Spleen (tissue), 11 donors: Measurements from ENCODE around the gene CNST. TPM values are rescaled to one million over a fixed set of nuclear protein-coding genes. Genes with fewer than 3 reads are reported as not detected.
"Not testable (repeated sequence)": the region's sequence is repeated elsewhere in the genome, so short reads cannot be mapped to it uniquely, and the experiment has no call there.

Source experiments
- DNase-seq: peaks from one replicate; pipeline ENCODE4 v3.0.0-alpha.2; 2020
- H3K27ac ChIP-seq, 8 donors: fragments of 200-600 bp; sonication (generic) in 7 of 8; 1 replicate in 4 of 8; 2 replicates in 4 of 8; pipeline versions ENCODE4 v1.5.0 to v1.8.0; 2016 to 2021; ENCODE audit warnings: inconsistent platforms in 4 of 8, mild to moderate bottlenecking in 4 of 8, moderate library complexity in 1 of 8
- H3K27me3 ChIP-seq, 7 donors: fragments of 200-600 bp; sonication (generic) in 6 of 7; replicated peaks in 1 of 7; 1 replicate in 4 of 7; 2 replicates in 3 of 7; pipeline versions ENCODE4 v1.5.0 to v1.8.0; 2016 to 2021; ENCODE audit warnings: inconsistent platforms in 3 of 7, mild to moderate bottlenecking in 1 of 7
- H3K36me3 ChIP-seq, 6 donors: fragments of 200-600 bp; sonication (generic) in 5 of 6; 1 replicate in 4 of 6; 2 replicates in 2 of 6; pipeline versions ENCODE4 v1.5.0 to v1.8.0; 2016 to 2021; ENCODE audit warnings: inconsistent platforms in 2 of 6
- H3K4me1 ChIP-seq, 6 donors: fragments of 200-600 bp; sonication (generic) in 5 of 6; 1 replicate in 3 of 6; 2 replicates in 3 of 6; pipeline versions ENCODE4 v1.5.0 to v1.8.0; 2016 to 2021; ENCODE audit warnings: inconsistent platforms in 3 of 6
- H3K4me3 ChIP-seq, 8 donors: fragments of 200-600 bp; sonication (generic) in 7 of 8; 1 replicate in 4 of 8; 2 replicates in 4 of 8; pipeline versions ENCODE4 v1.5.0 to v1.8.0; 2016 to 2021; ENCODE audit warnings: inconsistent platforms in 4 of 8, mild to moderate bottlenecking in 4 of 8, moderate library complexity in 2 of 8
- H3K9me3 ChIP-seq, 8 donors: fragments of 200-600 bp; sonication (generic) in 7 of 8; 1 replicate in 4 of 8; 2 replicates in 4 of 8; pipeline versions ENCODE4 v1.5.0 to v1.8.0; 2016 to 2021; ENCODE audit warnings: inconsistent platforms in 4 of 8
- CTCF ChIP-seq, 11 experiments: fragments of 200-600 bp in 7 of 11; fragments of 450-650 bp in 4 of 11; sonication (generic) in 4 of 11; IDR thresholded peaks in 8 of 11; conservative IDR thresholded peaks in 3 of 11; 1 replicate in 7 of 11; 2 replicates in 4 of 11; pipeline versions ENCODE4 v1.4.0 to v1.8.0; 2016 to 2021; ENCODE audit warnings: antibody characterized with exemption in 11 of 11, inconsistent platforms in 4 of 11, mild to moderate bottlenecking in 1 of 11
- POLR2A ChIP-seq, 3 donors: fragments of 450-650 bp; IDR thresholded peaks; one replicate each; pipeline ENCODE4 v1.5.1; 2017; ENCODE audit warnings: antibody characterized with exemption in 3 of 3, mild to moderate bottlenecking in 1 of 3
- POLR2AphosphoS5 ChIP-seq, 3 donors: sonication (generic); formaldehyde crosslinking; IDR thresholded peaks; one replicate each; pipeline ENCODE4 v1.5.1; 2017; ENCODE audit warnings: antibody characterized with exemption in 3 of 3
- WGBS, 5 donors: extraction: QIAGEN DNeasy Blood & Tissue Kit in 3 of 5; methylation state at CpG; one replicate each; pipeline versions ENCODE4 v1.1.5 to v1.1.7; 2013 to 2018; 5-methylcytosine and 5-hydroxymethylcytosine counted together
- intact Hi-C: fragments of 100-400 bp; cut with DNase I; formaldehyde crosslinking; loops from one replicate; pipeline ENCODE4 v1.15.0; 2023; ENCODE audit warnings: low total_unique reads
- polyA plus RNA-seq, 3 donors: library from polyadenylated mRNA; stranded (reverse); fragments of 200-250 nt; gene quantifications; one replicate each; pipeline ENCODE4 v1.2.1, GENCODE V29; 2013
- total RNA-seq, 7 donors: library from RNA; depleted of rRNA in 3 of 7; stranded (reverse); fragments of >200 nt in 3 of 7; fragmentation: NEBNext Ultra II Directional in 4 of 7; extraction: Animal tissue kit (Norgen Biotek cat#: 25700) in 4 of 7; gene quantifications; one replicate each; pipeline versions ENCODE4 v1.1.0 to v1.2.1, GENCODE V29; 2016 to 2021
- donor health status: healthy with polysubstance abuse.
- donor health status: DM: no; HTN: no; CAD: no; lungs with moderate emphysema.
- donor health status: DM: no; HTN: no; CAD: no.
- donor health status: Bipolar disorder and iron deficiency.
- donor health status: healthy.
- donor health status: DM: no; HTN: no; CAD: no.
- donor health status: DM: yes; HTN: yes; CAD: no.

CNST gene
- total and polyA plus RNA-seq, 10 donors: 7.5 to 40.5 (median 30.0) TPM

GRCh38 chr1:246597971-246598370 lies 31.7 kb downstream of the CNST start:
- Histone ChIP-seq H3K4me3 (no peak overlapping the region), H3K27me3 (no peaks in the 10 kb centered on the region), H3K9me3 (no peaks in the 10 kb centered on the region), H3K4me1 (peaks cover 0 to 62% (median 12%) of the 10 kb centered on the region in 6 donors), H3K36me3 (peaks cover 0 to 44% (median 10%) of the 10 kb centered on the region in 6 donors), H3K27ac (no peak overlapping the region)
- intact Hi-C loops: no loop called here
- no peak for TF ChIP-seq POLR2A (IDR thresholded peaks at IDR 0.05)
- TF ChIP-seq POLR2AphosphoS5 (IDR thresholded peaks at IDR 0.05): no peak
- no peak for TF ChIP-seq CTCF (IDR thresholded peaks at IDR 0.05 in 8 of 11, conservative IDR thresholded peaks at IDR 0.05 in 3 of 11)
- 96 to 100% (median 98%) methylated on average over 7 of the region's 7 CpGs for WGBS, 5 donors
- DNase-seq: no peak

- intact Hi-C loops: no loop called here
- Histone ChIP-seq H3K36me3 (peaks cover 0 to 37% (median 3%) of the 10 kb centered on the region in 6 donors), H3K27me3 (no peaks in the 10 kb centered on the region), H3K4me3 (no peak overlapping the region), H3K9me3 (no peaks in the 10 kb centered on the region), H3K27ac (no peak overlapping the region), H3K4me1 (peaks cover 0 to 62% (median 12%) of the 10 kb centered on the region in 6 donors)
- 78 to 85% (median 80%) methylated on average over 4 of the region's 4 CpGs for WGBS, 5 donors
- TF ChIP-seq CTCF (IDR thresholded peaks at IDR 0.05 in 8 of 11, conservative IDR thresholded peaks at IDR 0.05 in 3 of 11) (no peak), POLR2AphosphoS5 (IDR thresholded peaks at IDR 0.05) (no peak), POLR2A (IDR thresholded peaks at IDR 0.05) (no peak)
- no peak for DNase-seq
These were observed 33.1 kb downstream of the CNST start for GRCh38 chr1:246599315-246599714.

GRCh38 chr1:246600579-246600978 lies 34.3 kb downstream of the CNST start:
- no peak overlapping the region for H3K27ac ChIP-seq
- TF ChIP-seq POLR2AphosphoS5 (IDR thresholded peaks at IDR 0.05) (no peak), CTCF (IDR thresholded peaks at IDR 0.05 in 8 of 11, conservative IDR thresholded peaks at IDR 0.05 in 3 of 11) (no peak), POLR2A (IDR thresholded peaks at IDR 0.05) (no peak)
- H3K4me3 ChIP-seq: no peak overlapping the region
- H3K36me3 ChIP-seq: peaks cover 0 to 29% (median 0%) of the 10 kb centered on the region in 6 donors
- DNase-seq: no peak
- intact Hi-C loops: no loop called here
- WGBS, 5 donors: 93 to 99% (median 94%) methylated on average over 2 of the region's 2 CpGs
- no peaks in the 10 kb centered on the region for H3K27me3 ChIP-seq
- H3K4me1 ChIP-seq: peaks cover 0 to 59% (median 12%) of the 10 kb centered on the region in 6 donors
- no peaks in the 10 kb centered on the region for H3K9me3 ChIP-seq

- WGBS, 5 donors: 63 to 74% (median 69%) methylated on average over 3 of the region's 3 CpGs
- TF ChIP-seq POLR2AphosphoS5 (IDR thresholded peaks at IDR 0.05) (no peak), CTCF (IDR thresholded peaks at IDR 0.05 in 8 of 11, conservative IDR thresholded peaks at IDR 0.05 in 3 of 11) (no peak), POLR2A (IDR thresholded peaks at IDR 0.05) (no peak)
- peaks cover 0 to 19% (median 0%) of the 10 kb centered on the region in 6 donors for H3K36me3 ChIP-seq
These were observed 35.9 kb downstream of the CNST start for GRCh38 chr1:246602194-246602593.

GRCh38 chr1:246605231-246605630 lies 39.0 kb downstream of the CNST start:
- H3K27me3 ChIP-seq, intact Hi-C loops, DNase-seq, H3K27ac ChIP-seq, H3K9me3 ChIP-seq, H3K4me3 ChIP-seq: not testable (repeated sequence)
- WGBS, 5 donors: 94 to 98% (median 96%) methylated on average over 19 of the region's 19 CpGs
- Histone ChIP-seq H3K36me3 (peaks cover 0 to 18% (median 0%) of the 10 kb centered on the region in 6 donors), H3K4me1 (peaks cover 4 to 48% (median 22%) of the 10 kb centered on the region in 6 donors)

More at GRCh38 chr1:246602194-246602593, 35.9 kb downstream of the CNST start:
- Histone ChIP-seq H3K9me3 (no peaks in the 10 kb centered on the region), H3K4me3 (no peak overlapping the region), H3K27me3 (no peaks in the 10 kb centered on the region), H3K4me1 (peaks cover 0 to 43% (median 10%) of the 10 kb centered on the region in 6 donors), H3K27ac (no peak overlapping the region)
- DNase-seq: no peak
- intact Hi-C loops: no loop called here
